Lower leg skin (tissue), 3 donors: ENCODE measurements around the gene ZAR1.

Experiments used
- POLR2A ChIP-seq, 2 donors: fragments of 450-650 bp; IDR thresholded peaks; one replicate each; pipeline ENCODE4 v1.6.1; 2016 to 2017; ENCODE audit warnings: antibody characterized with exemption in 2 of 2, mild to moderate bottlenecking in 1 of 2, moderate library complexity in 1 of 2
- TF ChIP-seq, protein P1 (sequence below), 3 donors: fragments of 450-650 bp; IDR thresholded peaks; one replicate each; pipeline ENCODE4 v1.5.1; 2016; ENCODE audit warnings: antibody characterized with exemption in 3 of 3, mild to moderate bottlenecking in 3 of 3, moderate library complexity in 2 of 3

- TF ChIP-seq, protein P1, sequence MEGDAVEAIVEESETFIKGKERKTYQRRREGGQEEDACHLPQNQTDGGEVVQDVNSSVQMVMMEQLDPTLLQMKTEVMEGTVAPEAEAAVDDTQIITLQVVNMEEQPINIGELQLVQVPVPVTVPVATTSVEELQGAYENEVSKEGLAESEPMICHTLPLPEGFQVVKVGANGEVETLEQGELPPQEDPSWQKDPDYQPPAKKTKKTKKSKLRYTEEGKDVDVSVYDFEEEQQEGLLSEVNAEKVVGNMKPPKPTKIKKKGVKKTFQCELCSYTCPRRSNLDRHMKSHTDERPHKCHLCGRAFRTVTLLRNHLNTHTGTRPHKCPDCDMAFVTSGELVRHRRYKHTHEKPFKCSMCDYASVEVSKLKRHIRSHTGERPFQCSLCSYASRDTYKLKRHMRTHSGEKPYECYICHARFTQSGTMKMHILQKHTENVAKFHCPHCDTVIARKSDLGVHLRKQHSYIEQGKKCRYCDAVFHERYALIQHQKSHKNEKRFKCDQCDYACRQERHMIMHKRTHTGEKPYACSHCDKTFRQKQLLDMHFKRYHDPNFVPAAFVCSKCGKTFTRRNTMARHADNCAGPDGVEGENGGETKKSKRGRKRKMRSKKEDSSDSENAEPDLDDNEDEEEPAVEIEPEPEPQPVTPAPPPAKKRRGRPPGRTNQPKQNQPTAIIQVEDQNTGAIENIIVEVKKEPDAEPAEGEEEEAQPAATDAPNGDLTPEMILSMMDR (IDR thresholded peaks at IDR 0.05), result no peak
- TF ChIP-seq POLR2A (IDR thresholded peaks at IDR 0.05), result no peak
These were observed 14.3 kb upstream of the ZAR1 start for GRCh38 chr4:48475770-48476169.
